Neural cell (in vitro differentiated cells): ENCODE measurements around the gene GK. TPM values are rescaled to one million over a fixed set of nuclear protein-coding genes. Genes with fewer than 3 reads are reported as not detected.

ENCODE experiments used
- H2AFZ ChIP-seq: fragments of 200-600, 300-800 bp; sonication (generic), shearing (Covaris generic); 2 replicates; pipeline ENCODE4 v1.6.0; 2014; ENCODE audit warnings: low read depth, mild to moderate bottlenecking, antibody characterized with exemption, low read length, moderate library complexity
- H3F3A ChIP-seq: fragments of 200-600 bp; shearing (Covaris generic); 2 replicates; pipeline ENCODE4 v1.6.1; 2016; ENCODE audit warnings: mild to moderate bottlenecking, moderate library complexity, mixed read lengths, antibody characterized with exemption, low read length; ENCODE audit not compliant: insufficient read depth, poor library complexity, severe bottlenecking
- H3K27ac ChIP-seq: fragments of 200-600, 300-800 bp; sonication (generic), shearing (Covaris generic); 2 replicates; pipeline ENCODE4 v1.5.1; 2014; ENCODE audit warnings: mild to moderate bottlenecking, low read length, moderate library complexity
- H3K27me3 ChIP-seq: fragments of 300-800, 200-600 bp; sonication (generic), shearing (Covaris generic); 2 replicates; pipeline ENCODE4 v1.6.0; 2014; ENCODE audit warnings: mild to moderate bottlenecking, low read depth, low read length, moderate library complexity; ENCODE audit not compliant: insufficient read depth
- H3K36me3 ChIP-seq: fragments of 300-800, 200-600 bp; sonication (generic), shearing (Covaris generic); 2 replicates; pipeline ENCODE4 v1.5.1; 2014; ENCODE audit warnings: mild to moderate bottlenecking, antibody characterized with exemption, low read length, moderate library complexity; ENCODE audit not compliant: insufficient read depth
- H3K4me2 ChIP-seq: fragments of 300-800, 200-600 bp; sonication (generic), shearing (Covaris generic); 2 replicates; pipeline ENCODE4 v1.6.0; 2014; ENCODE audit warnings: mild to moderate bottlenecking, low read length
- H3K4me3 ChIP-seq: fragments of 300-800, 200-600 bp; sonication (generic), shearing (Covaris generic); 2 replicates; pipeline ENCODE4 v1.5.1; 2014; ENCODE audit warnings: mild to moderate bottlenecking, low read length, moderate library complexity
- H3K79me2 ChIP-seq: fragments of 200-600 bp; shearing (Covaris generic); replicated peaks from 2 replicates; pipeline ENCODE4 v1.6.0; 2014; ENCODE audit warnings: mild to moderate bottlenecking, low read length, moderate library complexity; ENCODE audit not compliant: insufficient read depth
- H3K9ac ChIP-seq: fragments of 300-800, 200-600 bp; sonication (generic), shearing (Covaris generic); 2 replicates; pipeline ENCODE4 v1.6.1; 2016; ENCODE audit warnings: mild to moderate bottlenecking, low read length, mixed read lengths
- H3K9me2 ChIP-seq: fragments of 200-600 bp; shearing (Covaris generic); 2 replicates; pipeline ENCODE4 v1.6.1; 2016; ENCODE audit warnings: mild to moderate bottlenecking, low read length, mixed read lengths; ENCODE audit not compliant: insufficient read depth
- H3K9me3 ChIP-seq: fragments of 200-600, 300-800 bp; sonication (generic), shearing (Covaris generic); 2 replicates; pipeline ENCODE4 v1.6.1; 2016; ENCODE audit warnings: mild to moderate bottlenecking, mixed run types, low read length, moderate library complexity, mixed read lengths
- H4K20me1 ChIP-seq: fragments of 200-600 bp; shearing (Covaris generic); 2 replicates; pipeline ENCODE4 v1.6.1; 2016; ENCODE audit warnings: mild to moderate bottlenecking, mixed run types; ENCODE audit not compliant: insufficient read depth
- CTCF ChIP-seq: fragments of 450-650 bp; IDR thresholded peaks from 2 replicates; pipeline ENCODE4 v1.5.1; 2014; ENCODE audit warnings: antibody characterized with exemption, mild to moderate bottlenecking, moderate library complexity; ENCODE audit not compliant: poor library complexity, severe bottlenecking
- EP300 ChIP-seq: fragments of 450-650 bp; conservative IDR thresholded peaks from 2 replicates; pipeline ENCODE4 v1.6.1; 2014; ENCODE audit warnings: antibody characterized with exemption, mild to moderate bottlenecking, moderate library complexity; ENCODE audit not compliant: poor library complexity, severe bottlenecking
- EZH2 ChIP-seq: fragments of 200-600, 300-800 bp; shearing (Covaris generic), sonication (generic); IDR thresholded peaks from 2 replicates; pipeline ENCODE4 v1.6.1; 2014; ENCODE audit warnings: antibody characterized with exemption, low read length, borderline replicate concordance, mild to moderate bottlenecking; ENCODE audit not compliant: insufficient read depth, poor library complexity, severe bottlenecking
- MXI1 ChIP-seq: fragments of 450-650 bp; conservative IDR thresholded peaks from 2 replicates; pipeline ENCODE4 v1.6.1; 2014; ENCODE audit warnings: antibody characterized with exemption, mild to moderate bottlenecking; ENCODE audit not compliant: poor library complexity, severe bottlenecking
- POLR2AphosphoS5 ChIP-seq: IDR thresholded peaks from 2 replicates; pipeline ENCODE4 v1.6.1; 2012
- RAD21 ChIP-seq: fragments of 450-650 bp; conservative IDR thresholded peaks from 2 replicates; pipeline ENCODE4 v1.6.1; 2014; ENCODE audit warnings: antibody characterized with exemption, mild to moderate bottlenecking, moderate library complexity
- SMC3 ChIP-seq: fragments of 450-650 bp; conservative IDR thresholded peaks from 2 replicates; pipeline ENCODE4 v1.6.1; 2014; ENCODE audit warnings: antibody characterized with exemption, mild to moderate bottlenecking, moderate library complexity; ENCODE audit not compliant: poor library complexity
- TAF1 ChIP-seq: IDR thresholded peaks from 2 replicates; pipeline ENCODE4 v1.6.1; 2012; ENCODE audit warnings: low read depth
- polyA plus RNA-seq: library from polyadenylated mRNA; depleted of rRNA; stranded (reverse); fragments of >200 nt; gene quantifications from 2 replicates; pipeline ENCODE4 v1.2.3, GENCODE V29; 2014
- TF ChIP-seq, protein P1 (sequence below): IDR thresholded peaks from 2 replicates; pipeline ENCODE4 v1.6.1; 2012; ENCODE audit warnings: borderline replicate concordance

The GK gene
- polyA plus RNA-seq, 1 donor from 2014 or later = 6.3 TPM

DNA sequence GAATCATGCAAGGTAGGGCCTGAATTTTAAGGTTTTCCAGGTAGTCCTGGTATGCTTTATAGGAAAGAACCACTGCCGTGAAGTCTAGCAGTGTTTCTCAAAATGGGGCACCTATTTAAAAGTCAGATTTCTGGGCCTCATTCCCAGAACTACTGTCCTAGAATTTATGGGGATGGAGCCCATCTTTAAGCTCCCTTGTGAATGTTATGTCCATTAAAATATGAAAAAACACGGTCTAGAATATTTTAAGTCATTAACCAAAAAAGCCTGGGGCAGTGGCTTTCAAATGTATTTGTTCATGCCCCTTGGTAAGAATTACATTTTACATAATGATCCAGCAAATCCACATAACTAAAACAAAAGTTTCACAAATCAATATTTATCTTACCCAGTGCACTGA lies 35.4 kb downstream of the GK start:
- Histone ChIP-seq H3K36me3 (no peaks in the 10 kb centered on the region), H3K79me2 (no peaks in the 10 kb centered on the region), H3F3A (no peaks in the 10 kb centered on the region), H3K27me3 (no peaks in the 10 kb centered on the region), H3K9me3 (no peaks in the 10 kb centered on the region), H2AFZ (no peak overlapping the region), H3K9me2 (no peaks in the 10 kb centered on the region), H4K20me1 (no peaks in the 10 kb centered on the region), H3K9ac (no peak overlapping the region), H3K4me2 (no peak overlapping the region), H3K27ac (no peak overlapping the region), H3K4me3 (no peak overlapping the region)
- TF ChIP-seq MXI1 = no peak
- no peak for TF ChIP-seq RAD21
- TF ChIP-seq EZH2 = no peak
- TF ChIP-seq, protein P1, sequence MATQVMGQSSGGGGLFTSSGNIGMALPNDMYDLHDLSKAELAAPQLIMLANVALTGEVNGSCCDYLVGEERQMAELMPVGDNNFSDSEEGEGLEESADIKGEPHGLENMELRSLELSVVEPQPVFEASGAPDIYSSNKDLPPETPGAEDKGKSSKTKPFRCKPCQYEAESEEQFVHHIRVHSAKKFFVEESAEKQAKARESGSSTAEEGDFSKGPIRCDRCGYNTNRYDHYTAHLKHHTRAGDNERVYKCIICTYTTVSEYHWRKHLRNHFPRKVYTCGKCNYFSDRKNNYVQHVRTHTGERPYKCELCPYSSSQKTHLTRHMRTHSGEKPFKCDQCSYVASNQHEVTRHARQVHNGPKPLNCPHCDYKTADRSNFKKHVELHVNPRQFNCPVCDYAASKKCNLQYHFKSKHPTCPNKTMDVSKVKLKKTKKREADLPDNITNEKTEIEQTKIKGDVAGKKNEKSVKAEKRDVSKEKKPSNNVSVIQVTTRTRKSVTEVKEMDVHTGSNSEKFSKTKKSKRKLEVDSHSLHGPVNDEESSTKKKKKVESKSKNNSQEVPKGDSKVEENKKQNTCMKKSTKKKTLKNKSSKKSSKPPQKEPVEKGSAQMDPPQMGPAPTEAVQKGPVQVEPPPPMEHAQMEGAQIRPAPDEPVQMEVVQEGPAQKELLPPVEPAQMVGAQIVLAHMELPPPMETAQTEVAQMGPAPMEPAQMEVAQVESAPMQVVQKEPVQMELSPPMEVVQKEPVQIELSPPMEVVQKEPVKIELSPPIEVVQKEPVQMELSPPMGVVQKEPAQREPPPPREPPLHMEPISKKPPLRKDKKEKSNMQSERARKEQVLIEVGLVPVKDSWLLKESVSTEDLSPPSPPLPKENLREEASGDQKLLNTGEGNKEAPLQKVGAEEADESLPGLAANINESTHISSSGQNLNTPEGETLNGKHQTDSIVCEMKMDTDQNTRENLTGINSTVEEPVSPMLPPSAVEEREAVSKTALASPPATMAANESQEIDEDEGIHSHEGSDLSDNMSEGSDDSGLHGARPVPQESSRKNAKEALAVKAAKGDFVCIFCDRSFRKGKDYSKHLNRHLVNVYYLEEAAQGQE = no peak
- no peak for TF ChIP-seq EP300
- no peak for TF ChIP-seq POLR2AphosphoS5
- no peak for TF ChIP-seq SMC3

DNA sequence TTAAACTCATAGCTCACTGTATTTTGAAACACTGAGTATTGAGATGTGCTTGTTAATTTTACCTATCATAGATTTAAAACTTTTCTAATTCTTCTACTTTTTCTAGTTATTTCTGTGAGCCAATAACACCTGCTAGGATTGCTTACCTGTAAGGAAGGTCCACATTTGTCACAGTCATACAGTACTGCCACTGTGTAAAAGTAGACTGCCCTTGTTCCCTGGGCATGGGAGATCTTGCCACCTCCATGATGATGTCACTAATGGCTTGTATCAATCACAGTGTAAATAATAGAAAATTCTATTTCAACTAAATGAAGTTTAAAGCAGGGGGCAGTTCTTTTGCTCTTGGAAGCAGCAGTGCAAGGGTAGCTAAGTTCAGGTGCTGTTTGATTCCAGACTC lies 35.9 kb downstream of the GK start:
- Histone ChIP-seq H3K9me2 (no peaks in the 10 kb centered on the region), H3K27ac (no peak overlapping the region)

More for the DNA sequence above, 35.9 kb downstream of the GK start:
- Histone ChIP-seq H3K9me3 (no peaks in the 10 kb centered on the region), H3K27me3 (no peaks in the 10 kb centered on the region), H3K9ac (no peak overlapping the region), H3K79me2 (no peaks in the 10 kb centered on the region), H3K4me2 (no peak overlapping the region), H2AFZ (no peak overlapping the region), H3F3A (no peaks in the 10 kb centered on the region), H4K20me1 (no peaks in the 10 kb centered on the region), H3K4me3 (no peak overlapping the region), H3K36me3 (no peaks in the 10 kb centered on the region)
- TF ChIP-seq EZH2 (no peak), SMC3 (no peak), TAF1 (no peak), CTCF (no peak), RAD21 (no peak), MXI1 (no peak), POLR2AphosphoS5 (no peak), EP300 (no peak)
- TF ChIP-seq, protein P1 = no peak
